HG02970 (cell line): ENCODE results near the gene CCNF.
"Not testable (repeated sequence)": the region's sequence is repeated elsewhere in the genome, so short reads cannot be mapped to it uniquely, and the experiment has no call there.

ENCODE experiments used
- ATAC-seq: cut with Tn5 transposase; IDR thresholded peaks from one replicate; pipeline ENCODE4 v1.9.1; 2021; ENCODE audit warnings: mild to moderate bottlenecking, moderate library complexity, moderate number of reproducible peaks; ENCODE audit not compliant: unreplicated experiment, low FRiP score

The CCNF gene

DNA sequence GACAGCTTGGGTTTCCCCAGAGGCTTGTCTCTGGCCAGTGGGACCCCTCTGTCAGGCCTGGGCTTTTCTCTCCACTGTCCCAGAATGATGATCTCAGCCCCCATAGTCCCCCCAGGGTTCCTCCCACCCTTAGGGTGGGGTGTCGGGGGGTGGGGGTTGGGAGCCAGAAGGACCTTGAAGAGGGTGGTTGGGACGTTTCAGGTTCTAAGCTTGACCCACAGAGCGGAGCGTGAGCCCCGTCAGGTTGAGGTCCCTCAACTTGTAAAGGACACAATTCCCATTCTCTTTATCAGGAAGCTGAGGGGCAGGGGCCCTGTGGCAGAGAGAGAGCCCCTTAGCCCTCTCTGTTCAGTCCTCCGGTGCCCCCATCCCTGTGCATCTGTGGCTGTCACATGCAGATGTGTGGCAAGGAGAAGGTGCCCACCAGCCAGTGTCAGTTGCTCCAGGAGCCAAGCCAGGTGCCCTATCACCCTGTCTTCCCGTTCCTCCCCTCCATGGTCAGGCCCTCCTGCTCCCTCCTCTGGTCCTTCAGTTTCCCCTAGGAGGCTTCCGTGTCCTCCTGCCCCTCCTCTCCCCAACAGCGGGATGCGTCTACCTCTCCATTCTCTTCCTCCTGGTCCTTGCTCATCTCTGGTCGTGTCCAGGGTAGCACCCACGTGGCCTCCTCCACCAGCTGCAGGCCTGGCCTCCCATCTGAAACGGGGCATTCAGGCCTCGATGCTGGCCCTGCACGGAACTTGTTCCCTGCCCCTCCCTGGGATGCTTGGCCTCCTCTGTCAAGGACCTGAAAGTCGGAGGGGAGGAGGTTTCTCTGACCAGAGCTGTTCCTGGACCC is 40.4 kb downstream of the CCNF start:
- ATAC-seq = no peak

DNA sequence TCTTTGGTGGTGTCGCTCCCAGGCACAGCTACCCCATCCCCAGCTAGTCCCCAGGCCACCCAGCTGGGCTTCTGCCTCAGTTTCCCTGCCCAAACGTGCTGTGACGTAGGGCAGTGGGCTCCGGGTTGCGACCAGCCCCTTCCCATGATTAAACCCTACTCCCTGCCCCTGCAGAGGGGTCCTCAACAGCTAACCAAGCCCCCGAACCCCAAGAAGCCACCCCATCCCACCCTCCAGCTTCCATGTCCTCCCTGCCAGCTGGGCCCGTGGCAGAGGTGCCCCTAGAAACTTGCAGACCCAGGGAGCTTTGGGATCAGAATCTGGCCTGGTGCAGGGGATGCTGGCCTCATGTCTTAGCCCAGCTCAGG is 41.0 kb downstream of the CCNF start:
- no peak for ATAC-seq

DNA sequence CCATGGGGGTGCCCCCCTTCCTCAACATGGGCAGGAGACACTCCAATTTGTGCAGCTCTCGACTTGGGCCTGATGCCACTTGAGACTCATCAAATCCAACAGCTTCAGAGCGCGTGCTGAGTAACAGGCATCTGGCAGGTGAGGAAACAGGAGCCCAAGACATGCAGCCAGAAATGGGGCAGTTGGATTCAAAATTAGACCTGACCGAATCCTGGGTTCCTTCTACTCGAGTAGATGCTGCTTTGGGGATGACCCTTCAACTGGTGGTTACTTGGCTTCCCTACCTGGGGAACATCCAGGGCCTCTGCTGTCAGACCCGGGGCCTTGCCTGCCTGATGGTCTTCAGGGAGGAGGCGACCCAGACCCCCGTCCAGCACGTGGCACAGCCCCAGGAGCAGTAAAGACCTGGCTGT is 41.4 kb downstream of the CCNF start:
- no peak for ATAC-seq

DNA sequence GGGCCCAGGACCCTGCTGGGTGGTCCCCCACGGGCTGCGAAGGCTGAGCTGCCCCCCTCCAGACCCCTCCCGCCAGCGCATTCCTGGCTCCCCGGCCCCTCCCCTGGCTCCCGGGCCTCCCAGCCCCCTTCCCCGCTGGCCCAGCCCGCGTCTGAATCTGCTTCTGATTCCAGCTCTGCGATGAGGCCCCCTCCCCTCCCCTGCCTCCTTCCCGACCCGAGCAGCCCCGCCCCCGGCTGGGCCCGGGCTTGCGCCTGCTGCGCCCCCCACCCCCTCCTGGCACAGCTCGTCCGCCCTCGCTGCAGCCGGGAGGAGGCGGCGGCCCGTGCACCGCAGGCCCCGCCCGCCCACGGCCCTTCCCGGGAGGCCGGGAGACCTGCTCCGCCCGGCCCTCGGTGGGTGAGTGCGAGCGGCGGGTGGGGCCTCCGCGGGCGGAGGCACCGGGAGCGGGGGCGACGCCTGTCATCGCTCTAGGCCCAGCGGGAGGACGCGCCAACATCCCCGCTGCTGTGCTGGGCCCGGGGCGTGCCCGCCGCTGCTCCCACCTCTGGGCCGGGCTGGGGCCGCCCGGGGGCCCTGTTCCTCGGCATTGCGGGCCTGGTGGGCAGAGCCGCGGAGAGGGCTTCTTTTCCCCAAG is 41.9 kb downstream of the CCNF start, which contains the start of gene NTN3:
Gene NTN3 (plus strand): TSS at position 282 of the 637 bp plus-strand sequence. CDS start 405 bp downstream, outside the sequence.
- ATAC-seq = no peak

DNA sequence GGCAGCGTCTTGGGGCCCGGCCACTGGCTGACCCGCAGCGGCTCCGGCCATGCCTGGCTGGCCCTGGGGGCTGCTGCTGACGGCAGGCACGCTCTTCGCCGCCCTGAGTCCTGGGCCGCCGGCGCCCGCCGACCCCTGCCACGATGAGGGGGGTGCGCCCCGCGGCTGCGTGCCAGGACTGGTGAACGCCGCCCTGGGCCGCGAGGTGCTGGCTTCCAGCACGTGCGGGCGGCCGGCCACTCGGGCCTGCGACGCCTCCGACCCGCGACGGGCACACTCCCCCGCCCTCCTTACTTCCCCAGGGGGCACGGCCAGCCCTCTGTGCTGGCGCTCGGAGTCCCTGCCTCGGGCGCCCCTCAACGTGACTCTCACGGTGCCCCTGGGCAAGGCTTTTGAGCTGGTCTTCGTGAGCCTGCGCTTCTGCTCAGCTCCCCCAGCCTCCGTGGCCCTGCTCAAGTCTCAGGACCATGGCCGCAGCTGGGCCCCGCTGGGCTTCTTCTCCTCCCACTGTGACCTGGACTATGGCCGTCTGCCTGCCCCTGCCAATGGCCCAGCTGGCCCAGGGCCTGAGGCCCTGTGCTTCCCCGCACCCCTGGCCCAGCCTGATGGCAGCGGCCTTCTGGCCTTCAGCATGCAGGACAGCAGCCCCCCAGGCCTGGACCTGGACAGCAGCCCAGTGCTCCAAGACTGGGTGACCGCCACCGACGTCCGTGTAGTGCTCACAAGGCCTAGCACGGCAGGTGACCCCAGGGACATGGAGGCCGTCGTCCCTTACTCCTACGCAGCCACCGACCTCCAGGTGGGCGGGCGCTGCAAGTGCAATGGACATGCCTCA is 42.6 kb downstream of the CCNF start:
- ATAC-seq = no peak

DNA sequence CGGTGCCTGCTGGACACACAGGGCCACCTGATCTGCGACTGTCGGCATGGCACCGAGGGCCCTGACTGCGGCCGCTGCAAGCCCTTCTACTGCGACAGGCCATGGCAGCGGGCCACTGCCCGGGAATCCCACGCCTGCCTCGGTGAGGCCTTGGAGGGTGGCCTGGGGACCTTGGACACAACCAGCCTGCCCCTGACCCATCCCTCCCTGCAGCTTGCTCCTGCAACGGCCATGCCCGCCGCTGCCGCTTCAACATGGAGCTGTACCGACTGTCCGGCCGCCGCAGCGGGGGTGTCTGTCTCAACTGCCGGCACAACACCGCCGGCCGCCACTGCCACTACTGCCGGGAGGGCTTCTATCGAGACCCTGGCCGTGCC is 43.2 kb downstream of the CCNF start:
- ATAC-seq = no peak

DNA sequence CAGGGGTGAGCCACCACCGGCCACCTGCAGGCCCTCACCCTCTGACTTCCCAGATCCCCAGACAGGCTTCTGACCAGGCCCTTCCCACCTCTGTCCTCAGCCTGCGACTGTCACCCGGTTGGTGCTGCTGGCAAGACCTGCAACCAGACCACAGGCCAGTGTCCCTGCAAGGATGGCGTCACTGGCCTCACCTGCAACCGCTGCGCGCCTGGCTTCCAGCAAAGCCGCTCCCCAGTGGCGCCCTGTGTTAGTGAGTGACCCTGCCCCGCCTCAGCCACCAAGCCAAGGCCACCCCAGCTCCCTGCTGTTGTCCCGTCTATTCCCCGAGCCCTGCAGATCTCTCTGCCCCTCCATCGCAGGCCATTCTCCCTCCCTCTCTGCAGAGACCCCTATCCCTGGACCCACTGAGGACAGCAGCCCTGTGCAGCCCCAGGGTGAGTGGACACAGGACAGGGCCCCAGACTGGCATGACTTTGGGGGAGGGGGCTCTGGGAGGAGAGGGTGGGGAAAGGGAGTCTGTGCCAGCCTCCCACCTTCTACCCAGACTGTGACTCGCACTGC is 43.7 kb downstream of the CCNF start:
- ATAC-seq = no peak

DNA sequence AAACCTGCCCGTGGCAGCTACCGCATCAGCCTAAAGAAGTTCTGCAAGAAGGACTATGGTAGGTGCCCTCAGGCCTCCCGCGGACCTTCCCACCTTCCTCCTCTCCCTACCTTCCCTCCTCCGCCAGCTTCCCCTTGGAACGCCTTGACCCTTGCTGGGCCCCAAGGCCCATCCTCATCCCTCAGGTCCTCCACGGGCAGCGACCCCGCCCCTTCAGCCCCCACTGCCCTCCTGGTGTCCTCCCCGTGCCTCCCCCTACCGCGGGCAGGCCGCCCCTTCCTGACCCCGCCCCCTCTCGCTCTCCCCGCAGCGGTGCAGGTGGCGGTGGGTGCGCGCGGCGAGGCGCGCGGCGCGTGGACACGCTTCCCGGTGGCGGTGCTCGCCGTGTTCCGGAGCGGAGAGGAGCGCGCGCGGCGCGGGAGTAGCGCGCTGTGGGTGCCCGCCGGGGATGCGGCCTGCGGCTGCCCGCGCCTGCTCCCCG is 44.2 kb downstream of the CCNF start:
- no peak for ATAC-seq

DNA sequence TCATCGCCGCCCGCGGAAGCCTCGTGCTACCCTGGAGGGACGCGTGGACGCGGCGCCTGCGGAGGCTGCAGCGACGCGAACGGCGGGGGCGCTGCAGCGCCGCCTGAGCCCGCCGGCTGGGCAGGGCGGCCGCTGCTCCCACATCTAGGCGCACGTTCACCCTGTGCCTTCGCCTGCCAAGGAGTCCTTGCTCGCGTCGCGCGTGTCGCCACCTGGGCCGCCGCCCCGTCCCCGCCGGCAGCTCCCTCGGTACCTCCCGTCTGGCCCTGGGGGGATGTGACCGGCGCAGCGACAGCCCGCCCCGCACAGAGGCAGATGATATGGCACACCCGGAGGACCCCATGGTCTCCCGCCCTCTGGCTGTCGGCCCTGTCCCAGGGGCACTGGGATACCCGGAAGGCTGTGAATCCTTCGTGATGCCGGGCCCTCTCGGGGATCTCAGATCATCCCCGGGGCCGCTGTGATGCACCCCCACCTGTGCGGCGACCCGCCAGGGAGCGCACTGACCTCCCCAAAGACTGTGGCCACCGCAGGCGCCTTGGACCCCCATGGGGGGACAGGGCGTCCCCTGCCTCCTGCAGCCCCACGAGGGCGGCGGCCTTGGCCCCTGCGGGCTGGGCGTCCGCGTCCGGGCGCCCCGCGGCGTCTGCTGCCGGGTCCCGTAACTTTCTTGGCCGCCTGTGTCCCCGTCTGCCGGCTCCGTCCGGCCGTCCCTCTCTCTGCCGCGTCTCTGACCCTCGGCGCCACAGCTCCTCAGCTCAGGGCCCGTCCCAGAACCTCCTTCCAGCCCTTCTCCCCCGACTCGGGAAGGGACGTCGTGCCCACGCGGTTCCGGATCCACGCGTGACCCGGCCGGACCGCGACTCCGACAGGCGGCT is 45.0 kb downstream of the CCNF start:
- ATAC-seq = no peak

DNA sequence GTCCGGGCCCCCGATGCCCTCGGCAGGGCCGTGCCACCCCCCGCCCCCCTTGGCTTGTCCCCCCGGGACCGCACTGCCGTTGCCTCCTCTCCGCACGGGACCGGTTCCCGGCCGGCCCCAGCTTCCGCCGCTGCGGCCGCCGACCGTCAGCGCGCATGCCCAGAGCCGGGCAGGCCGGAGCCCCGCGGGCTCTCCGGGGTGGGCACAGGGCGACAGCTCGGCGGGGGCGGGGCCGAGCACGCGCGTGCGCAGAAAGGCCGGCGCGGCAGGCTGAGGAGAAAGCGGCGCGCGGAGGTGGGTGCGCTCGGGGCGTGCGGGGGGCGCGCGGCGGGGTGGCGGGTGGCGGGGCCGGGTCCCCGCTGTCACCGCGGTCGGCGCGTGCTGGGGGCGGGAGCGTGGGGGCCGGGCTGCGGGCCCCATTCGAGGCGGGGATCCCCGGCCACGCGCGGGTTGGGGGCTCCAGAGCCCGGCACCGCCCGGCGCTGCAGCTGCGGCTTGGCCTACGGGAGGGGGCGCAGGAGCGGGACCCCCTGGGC is 45.7 kb downstream of the CCNF start, which contains the start of gene TBC1D24:
Gene TBC1D24 (plus strand): TSS at position 251 of the 536 bp plus-strand sequence. CDS start 21,022 bp downstream, outside the sequence.
- ATAC-seq = peak; percentile 67

DNA sequence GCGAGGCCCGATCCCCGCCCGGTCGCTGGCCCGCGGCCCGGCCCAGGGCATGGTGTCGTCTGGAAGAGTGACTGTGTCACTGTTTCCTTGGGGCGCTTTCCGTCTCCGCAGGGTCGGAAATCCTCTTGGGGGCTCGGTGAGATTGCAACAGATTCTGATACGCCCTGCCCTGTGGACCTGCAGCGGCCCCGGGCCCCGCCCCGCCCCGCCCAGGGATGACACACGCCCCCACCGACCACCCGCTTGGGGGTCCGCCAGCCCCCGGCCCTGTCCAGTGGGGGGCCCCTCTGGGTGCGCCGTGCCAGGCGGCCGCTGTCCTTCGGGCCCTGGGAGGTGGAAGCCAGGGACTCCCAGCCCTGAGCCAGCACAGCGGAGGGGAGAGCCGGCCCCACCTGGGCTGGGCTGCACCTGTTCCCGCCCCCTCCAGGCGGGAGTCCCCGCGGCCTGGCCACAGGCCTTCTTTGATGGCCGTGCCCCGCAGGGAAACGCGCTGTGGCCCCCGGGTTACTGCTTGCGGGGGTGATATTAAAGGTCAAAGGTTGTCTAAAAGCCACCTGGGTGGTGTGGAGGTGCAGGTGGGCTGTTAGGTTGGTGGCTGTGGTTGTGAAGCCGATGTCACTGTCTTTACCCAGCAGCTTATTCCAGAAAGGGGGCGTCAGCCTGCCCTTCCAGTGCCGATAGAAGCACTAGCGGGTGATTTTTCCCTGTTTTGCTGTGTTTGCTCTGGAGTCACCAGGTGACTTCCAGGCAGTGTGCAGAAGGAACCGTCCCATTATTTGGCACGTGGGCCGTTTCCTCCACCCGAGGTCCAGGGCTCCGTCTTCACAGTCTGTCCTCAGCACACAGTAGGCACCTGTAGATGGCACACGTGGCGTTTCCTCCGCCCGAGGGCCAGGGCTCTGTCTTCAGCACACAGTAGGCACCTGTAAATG is 46.4 kb downstream of the CCNF start:
- ATAC-seq = peak; percentile 1

DNA sequence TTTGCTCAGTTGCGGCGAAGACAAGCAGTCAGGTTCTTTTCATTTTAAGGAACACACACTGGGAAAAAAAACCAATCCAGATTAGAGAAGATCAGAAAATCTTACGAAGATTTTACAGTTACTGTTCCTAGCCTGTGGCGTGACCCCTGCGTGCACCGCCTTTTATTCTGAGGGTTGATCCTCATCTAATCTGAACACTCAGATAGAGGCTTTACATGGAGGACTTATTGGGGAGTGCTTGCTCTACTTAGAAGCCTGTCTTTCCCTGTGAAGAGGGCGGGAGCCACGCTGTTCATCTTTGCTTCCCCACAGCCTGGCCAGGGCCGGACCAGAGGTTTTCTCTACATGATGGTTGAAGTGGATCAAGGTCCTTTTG is 47.1 kb downstream of the CCNF start:
- no peak for ATAC-seq

DNA sequence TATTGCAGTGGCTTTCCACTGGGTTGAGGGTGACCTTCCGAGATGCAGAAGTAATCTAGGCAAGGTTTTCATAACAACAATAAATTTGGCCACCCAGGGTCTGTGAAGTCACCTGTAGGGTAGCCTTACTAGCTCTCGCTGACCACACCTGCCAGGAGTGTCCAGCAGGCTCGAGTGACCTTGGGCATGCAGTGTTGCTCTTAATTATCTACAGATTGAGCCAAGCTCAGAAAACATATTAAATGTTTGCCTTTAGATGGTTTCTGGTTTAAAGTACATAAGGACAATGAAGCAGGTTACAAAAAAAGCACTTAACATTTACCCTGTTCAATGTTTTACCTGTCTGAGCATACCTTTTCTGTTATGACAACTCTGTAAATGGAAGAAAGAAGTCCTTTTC is 47.5 kb downstream of the CCNF start:
- ATAC-seq = no peak

DNA sequence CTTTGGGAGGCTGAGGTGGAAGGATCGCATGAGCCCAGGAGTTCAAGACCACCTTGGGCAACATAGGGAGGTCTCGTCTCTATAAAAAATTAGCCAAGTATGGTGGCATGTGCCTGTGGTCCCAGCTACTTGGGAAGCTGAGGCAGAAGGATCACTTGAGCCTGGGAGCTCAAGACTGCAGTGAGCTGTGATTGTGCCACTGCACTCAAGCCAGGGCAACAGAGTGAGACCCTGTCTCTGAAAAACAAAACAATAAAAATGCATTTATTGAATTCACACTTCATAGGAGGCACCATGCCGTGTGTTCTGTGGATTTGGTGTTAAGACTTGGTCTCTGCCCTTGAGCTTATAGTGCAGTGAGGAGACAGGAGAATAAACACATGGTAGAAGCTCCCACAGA is 48.1 kb downstream of the CCNF start:
- no peak for ATAC-seq

DNA sequence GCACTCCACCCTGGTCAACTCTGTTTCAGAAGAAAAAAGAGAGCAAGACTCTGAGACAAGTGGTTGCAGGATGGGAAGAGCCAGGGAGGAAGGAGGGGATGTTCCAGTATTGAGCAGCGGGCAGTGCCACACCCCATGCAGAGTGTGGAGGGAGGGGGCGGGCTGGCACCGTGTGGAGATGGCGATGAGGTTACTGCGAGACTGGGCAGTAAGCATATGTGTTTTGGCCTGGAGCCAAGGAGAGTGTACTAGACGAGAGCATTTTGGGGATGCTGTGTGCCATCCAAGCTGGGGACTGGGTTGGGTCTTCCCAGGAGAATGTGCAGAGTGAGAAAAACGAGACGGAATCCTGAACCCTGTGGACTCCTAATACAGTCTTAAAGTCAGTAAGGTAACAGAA is 49.0 kb downstream of the CCNF start:
- no peak for ATAC-seq

DNA sequence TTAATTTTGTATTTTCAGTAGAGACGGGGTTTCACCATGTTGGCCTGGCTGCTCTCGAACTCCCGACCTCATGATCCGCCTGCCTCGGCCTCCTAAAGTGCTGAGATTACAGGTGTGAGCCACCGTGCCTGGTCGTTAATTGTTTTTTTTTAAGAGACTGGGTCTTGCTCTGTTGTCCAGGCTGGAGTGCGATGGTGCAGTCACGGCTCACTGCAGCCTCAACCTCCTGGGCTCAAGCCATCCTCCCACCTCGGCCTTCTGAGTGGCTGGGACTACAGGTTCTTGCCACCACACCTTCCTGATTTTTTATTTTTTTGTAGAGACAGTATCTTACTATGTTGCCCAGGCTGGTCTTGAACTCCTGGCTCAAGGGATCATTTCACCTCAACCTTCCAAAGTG is 50.7 kb downstream of the CCNF start:
- ATAC-seq = not testable (repeated sequence)

DNA sequence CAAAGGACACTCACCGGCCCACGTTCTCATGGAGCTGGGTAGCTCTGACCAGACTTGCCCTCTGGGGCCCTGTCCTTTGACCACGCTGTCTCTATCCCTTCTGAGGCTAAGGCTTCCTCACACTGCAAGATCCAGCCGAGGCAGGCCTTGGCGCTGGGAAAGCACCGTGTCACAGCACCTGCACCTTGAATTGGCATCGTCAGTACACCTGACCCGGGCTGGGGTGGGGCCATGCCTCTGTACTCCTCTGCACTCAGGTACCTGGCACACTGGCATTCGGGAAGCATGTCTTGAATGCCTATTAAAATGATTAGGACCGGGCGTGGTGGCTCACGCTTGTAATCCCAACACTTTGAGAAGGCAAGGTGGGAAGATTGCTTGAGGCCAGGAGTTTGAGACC is 51.7 kb downstream of the CCNF start:
- ATAC-seq = no peak

DNA sequence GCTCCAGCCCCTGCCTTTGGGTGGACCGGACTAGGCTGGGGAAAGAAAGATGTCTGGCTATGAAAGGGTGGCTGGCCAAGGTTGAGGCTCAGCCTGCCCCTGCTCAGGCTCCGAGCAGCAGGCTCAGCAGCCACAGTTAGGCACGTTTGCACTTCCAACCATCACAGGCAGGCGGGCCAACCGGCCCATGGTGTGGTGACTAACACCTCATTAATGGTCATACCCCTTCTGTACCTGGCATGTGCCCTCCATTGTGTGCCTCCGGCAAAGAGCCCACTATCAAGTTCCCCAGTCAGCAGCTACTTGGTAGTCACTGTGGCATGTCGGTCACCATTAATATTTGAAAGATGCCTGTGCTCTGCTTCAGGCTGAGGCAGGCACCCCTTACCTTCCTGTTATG is 52.4 kb downstream of the CCNF start:
- no peak for ATAC-seq
